Stimulated activated CD8-positive, alpha-beta memory T cell treated with anti-CD3 and anti-CD28 coated beads, Interleukin-7, amount 100 ng/mL, for 1 hour (primary cell): Measurements from ENCODE around the gene CDCA3.
"Not testable (repeated sequence)": the region's sequence is repeated elsewhere in the genome, so short reads cannot be mapped to it uniquely, and the experiment has no call there.

Experiments
- DNase-seq, 2 donors: peaks; one replicate each; pipeline ENCODE4 v3.0.0-alpha.2; 2020; ENCODE audit warnings: low read depth in 2 of 2

The CDCA3 gene

DNA sequence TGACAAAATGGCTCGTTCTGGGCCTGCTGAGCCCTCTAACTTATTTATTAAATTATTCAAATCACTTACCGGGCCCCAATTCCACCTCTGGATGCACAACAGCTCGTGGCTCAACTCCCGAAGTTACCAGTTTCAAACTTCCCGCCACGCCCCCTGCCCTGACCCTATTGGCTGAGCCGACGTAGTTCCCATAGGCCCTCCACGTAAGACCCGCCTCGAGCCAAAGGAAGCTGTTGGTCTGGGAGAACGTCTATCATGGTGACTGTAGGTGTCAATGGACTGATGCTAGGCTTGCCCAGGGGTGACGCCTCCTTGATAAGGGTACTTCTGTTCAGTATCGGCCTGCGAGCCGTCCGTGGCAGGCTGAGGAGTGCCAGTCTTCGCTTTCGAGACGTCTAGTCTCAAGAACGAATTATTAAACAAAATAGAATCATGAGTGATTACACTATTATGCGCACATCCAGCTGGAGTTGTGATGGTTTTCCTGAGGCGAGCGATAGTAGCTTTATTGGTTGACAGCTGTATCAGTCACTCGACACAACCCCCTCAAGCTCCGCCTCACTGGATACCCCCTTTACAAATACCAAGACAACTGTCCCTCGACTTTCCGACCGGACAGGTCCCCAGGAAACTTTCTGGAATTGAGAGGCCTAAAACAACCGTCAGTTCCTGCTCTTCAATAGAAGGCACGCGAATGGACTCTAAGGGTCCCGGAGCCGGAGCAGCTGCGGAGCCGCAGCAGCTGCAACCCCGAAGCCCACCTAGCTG, at the start of gene CDCA3:
Gene CDCA3 (minus strand): TSS at position 134 of the 768 bp plus-strand sequence. CDS start 334 bp downstream, outside the sequence.
- DNase-seq = peak; percentile 72 to 84

DNA sequence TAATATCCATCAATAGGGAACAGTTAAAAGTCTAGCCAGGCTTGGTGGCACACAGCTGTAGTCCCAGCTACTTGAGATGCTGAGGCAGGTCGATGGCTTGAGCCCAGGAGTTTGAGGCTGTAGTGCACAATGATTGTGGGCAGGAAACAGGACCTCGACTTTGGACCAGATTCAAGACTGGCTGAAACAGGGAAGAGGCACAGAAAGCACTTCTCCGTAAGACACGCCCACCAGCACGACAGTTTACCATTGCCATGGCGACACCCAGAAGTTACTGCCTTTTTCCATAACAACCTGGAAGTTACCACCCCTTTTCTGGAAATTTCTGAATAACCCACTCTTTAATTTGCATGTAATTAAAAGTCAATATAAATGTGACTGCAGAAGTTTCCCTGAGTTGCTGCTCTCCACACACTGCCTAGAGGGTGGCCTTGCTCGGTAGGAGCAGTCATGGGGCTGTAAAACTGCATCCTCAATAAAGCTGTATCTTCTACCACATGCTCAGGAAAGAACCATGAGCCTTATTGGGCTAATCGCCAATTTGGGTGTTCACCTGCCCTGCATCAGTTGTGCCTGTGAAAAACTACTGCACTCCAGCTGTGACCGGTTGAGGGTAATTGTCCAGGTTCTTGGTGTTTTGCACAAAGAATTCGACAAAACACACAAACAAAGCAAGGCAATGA, 48.9 kb upstream of the CDCA3 start:
- no peak for DNase-seq

DNA sequence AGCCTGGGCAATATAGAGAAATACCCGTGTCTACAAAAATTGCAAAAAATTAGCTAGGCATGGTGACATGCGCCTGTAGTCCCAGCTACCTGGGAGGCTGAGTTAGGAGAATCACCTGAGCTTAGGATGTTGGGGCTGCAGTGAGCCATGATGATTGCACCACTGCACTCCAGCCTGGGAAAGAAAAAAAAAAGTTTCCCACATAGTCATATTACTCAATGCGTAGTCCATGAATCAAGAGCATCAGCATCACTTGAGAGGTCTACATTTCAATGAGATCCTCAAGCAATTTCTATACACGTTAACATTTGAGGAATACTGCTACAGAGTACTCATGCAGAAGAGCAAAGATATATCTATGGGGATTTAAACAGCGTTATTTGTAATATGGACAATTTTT, 48.3 kb upstream of the CDCA3 start:
- no peak for DNase-seq

GRCh38 chr12:6896846-6897435, 45.9 kb upstream of the CDCA3 start:
- no peak for DNase-seq

- no peak for DNase-seq
Measured at GRCh38 chr12:6894321-6894720, 43.2 kb upstream of the CDCA3 start.

GRCh38 chr12:6892683-6893082, 41.6 kb upstream of the CDCA3 start:
- DNase-seq = not testable (repeated sequence)

DNA sequence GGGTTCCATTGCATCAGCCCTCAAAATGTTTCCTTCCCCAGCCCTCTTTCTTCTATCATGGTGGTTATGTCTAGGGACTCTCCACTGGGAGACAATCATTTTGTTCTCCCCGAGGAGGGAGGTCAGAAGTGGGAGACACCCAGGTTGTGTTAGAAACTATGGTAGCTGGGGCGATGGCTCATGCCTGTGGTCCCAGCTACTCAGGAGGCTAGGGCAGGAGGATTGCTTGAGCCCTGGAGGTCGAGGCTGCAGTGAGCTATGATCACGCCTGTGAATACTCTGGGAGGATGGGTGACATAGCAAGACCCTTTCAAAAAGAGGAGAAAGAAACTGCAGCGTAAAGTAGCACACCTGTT, 40.5 kb upstream of the CDCA3 start:
- DNase-seq = no peak

GRCh38 chr12:6890789-6891645, 39.9 kb upstream of the CDCA3 start:
- peak; percentile 97 to 98 for DNase-seq

GRCh38 chr12:6889775-6890573, 38.9 kb upstream of the CDCA3 start:
- DNase-seq = not testable (repeated sequence)

- DNase-seq = not testable (repeated sequence)
Measured at GRCh38 chr12:6888794-6889193, 37.7 kb upstream of the CDCA3 start.

DNA sequence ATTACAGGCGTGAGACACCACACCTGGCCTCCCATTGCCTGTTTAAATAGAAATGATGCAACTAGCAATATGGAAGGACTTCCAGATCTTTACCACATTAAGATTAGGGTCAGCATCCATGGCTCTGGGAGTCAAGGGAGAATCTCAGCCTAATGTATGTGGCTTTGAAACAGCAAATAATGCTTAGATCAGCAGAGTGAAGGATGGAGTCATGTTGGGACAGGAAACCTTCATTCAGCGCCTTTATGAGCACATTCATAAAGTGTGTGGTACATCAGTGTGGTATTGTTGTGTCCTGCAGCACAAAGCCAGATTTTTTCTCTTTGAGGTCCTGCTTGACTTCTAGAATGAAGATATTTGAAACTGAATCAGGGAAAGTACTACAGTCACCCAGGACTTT, 37.3 kb upstream of the CDCA3 start:
- no peak for DNase-seq

- no peak for DNase-seq
Measured at GRCh38 chr12:6887460-6887859, 36.4 kb upstream of the CDCA3 start.

DNA sequence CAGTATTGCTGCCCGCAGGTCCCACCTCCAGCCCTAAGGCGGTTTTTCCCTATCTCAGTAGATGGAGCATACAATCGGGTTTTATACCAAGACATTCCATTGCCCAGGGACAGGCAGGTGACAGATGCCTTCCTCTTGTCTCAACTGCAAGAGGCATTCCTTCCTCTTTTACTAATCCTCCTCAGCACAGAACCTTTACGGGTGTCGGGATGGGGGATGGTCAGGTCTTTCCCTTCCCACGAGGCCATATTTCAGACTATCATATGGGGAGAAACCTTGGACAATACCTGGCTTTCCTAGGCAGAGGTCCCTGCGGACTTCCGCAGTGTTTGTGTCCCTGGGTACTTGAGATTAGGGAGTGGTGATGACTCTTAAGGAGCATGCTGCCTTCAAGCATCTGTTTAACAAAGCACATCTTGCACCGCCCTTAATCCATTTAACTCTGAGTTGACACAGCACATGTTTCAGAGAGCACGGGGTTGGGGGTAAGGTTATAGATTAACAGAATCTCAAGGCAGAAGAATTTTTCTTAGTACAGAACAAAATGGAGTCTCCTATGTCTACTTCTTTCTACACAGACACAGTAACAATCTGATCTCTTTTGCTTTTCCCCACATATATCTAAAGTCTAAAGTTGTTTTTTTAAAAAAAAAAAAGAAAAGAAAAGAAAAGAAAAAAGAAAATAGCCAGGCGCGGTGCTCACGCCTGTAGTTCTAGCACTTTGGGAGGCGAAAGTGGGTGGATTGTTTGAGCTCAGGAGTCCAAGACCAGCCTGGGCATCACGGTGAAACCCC, 35.3 kb upstream of the CDCA3 start:
- not testable (repeated sequence) for DNase-seq

DNA sequence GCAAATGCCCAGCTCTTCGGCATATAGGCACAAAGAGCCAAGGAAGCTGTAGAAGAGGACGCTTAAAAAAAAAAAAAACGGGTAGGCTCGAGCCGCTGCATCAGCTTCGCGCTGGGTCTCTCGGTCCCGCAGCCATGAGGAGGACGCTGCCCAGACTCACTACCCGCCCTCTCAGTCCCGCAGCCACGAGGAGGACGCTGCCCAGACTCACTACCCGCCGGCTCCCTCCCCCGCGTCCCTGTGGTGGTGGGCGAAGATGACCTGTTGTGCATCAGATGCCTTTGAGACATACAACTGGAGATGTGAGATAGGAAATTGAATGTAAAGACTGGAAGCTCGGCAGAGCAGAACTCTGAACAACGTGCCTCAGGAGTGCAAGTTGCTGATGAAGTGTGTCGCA, 33.5 kb upstream of the CDCA3 start:
- no peak for DNase-seq

GRCh38 chr12:6883683-6884082, 32.6 kb upstream of the CDCA3 start:
- no peak for DNase-seq

DNA sequence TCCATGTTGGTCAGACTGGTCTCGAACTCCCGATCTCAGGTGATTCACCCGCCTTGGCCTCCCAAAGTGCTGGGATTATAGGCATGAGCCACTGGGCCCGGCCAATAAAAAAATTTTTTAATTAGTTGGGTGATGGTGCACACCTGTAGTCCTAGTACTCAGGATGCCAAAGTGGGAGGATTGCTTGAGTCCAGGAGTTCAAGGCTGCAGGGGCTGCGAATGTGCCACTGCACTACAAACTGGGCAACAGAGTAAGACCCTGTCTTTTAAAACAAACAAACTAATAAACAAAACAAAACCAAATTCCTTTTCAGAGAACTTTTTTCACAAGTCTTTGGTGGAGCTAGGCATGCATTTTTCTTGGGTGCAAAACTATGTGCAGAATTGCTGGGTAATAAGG, 32.2 kb upstream of the CDCA3 start:
- no peak for DNase-seq

- not testable (repeated sequence) for DNase-seq
Measured at GRCh38 chr12:6879824-6880223, 28.7 kb upstream of the CDCA3 start.

GRCh38 chr12:6874015-6874368, 22.9 kb upstream of the CDCA3 start:
- DNase-seq = not testable (repeated sequence)

- DNase-seq = peak; percentile 97 to 98
Measured at GRCh38 chr12:6873094-6874014, 22.3 kb upstream of the CDCA3 start, which contains the start of gene SPSB2. Gene SPSB2, minus strand, starts transcription at chr12:6873303. Its CDS starts 402 bp downstream, at chr12:6872901.
